Esophagus (tissue), 2 donors: Measurements from ENCODE around the gene AFTPH. TPM values are rescaled to one million over a fixed set of nuclear protein-coding genes. Genes with fewer than 3 reads are reported as not detected.

Experiments used
- H3K27ac ChIP-seq, 2 donors: one replicate each; pipeline ENCODE4 v1.5.1; 2013; ENCODE audit warnings: low read depth in 2 of 2, mild to moderate bottlenecking in 2 of 2, inconsistent platforms in 1 of 2, low read length in 1 of 2, moderate library complexity in 1 of 2
- H3K27me3 ChIP-seq, 2 donors: one replicate each; pipeline ENCODE4 v1.6.1; 2013; ENCODE audit warnings: low read length in 2 of 2, control low read depth in 1 of 2, mild to moderate bottlenecking in 1 of 2; ENCODE audit not compliant: insufficient read depth in 2 of 2, control insufficient read depth in 1 of 2
- H3K36me3 ChIP-seq, 2 donors: one replicate each; pipeline ENCODE4 v1.6.1; 2013; ENCODE audit warnings: low read length in 1 of 2; ENCODE audit not compliant: control insufficient read depth in 2 of 2, insufficient read depth in 2 of 2
- H3K4me1 ChIP-seq, 2 donors: one replicate each; pipeline ENCODE4 v1.6.1; 2013; ENCODE audit warnings: low read length in 1 of 2; ENCODE audit not compliant: control insufficient read depth in 2 of 2, insufficient read depth in 2 of 2
- H3K4me3 ChIP-seq, 2 donors: one replicate each; pipeline ENCODE4 v1.5.1; 2013; ENCODE audit warnings: low read length in 2 of 2, mild to moderate bottlenecking in 2 of 2, low read depth in 1 of 2, moderate library complexity in 1 of 2
- H3K9me3 ChIP-seq, 2 donors: one replicate each; pipeline ENCODE4 v1.6.1; 2013; ENCODE audit warnings: mild to moderate bottlenecking in 2 of 2, low read depth in 1 of 2, low read length in 1 of 2, moderate library complexity in 1 of 2; ENCODE audit not compliant: control insufficient read depth in 2 of 2, insufficient read depth in 1 of 2
- WGBS, 2 donors: extraction: QIAGEN DNeasy Blood & Tissue Kit; methylation state at CpG; one replicate each; pipeline ENCODE4 v1.1.7; 2013; 5-methylcytosine and 5-hydroxymethylcytosine counted together
- polyA plus RNA-seq, 2 donors: library from polyadenylated mRNA; stranded (reverse); fragments of 200-250 nt; gene quantifications; one replicate each; pipeline ENCODE4 v1.2.3, GENCODE V29; 2013
- donor health status: healthy with polysubstance abuse.
- donor health status: Bipolar disorder and iron deficiency.

AFTPH gene
- polyA plus RNA-seq, 2 donors = 23.1 to 29.2 TPM

DNA sequence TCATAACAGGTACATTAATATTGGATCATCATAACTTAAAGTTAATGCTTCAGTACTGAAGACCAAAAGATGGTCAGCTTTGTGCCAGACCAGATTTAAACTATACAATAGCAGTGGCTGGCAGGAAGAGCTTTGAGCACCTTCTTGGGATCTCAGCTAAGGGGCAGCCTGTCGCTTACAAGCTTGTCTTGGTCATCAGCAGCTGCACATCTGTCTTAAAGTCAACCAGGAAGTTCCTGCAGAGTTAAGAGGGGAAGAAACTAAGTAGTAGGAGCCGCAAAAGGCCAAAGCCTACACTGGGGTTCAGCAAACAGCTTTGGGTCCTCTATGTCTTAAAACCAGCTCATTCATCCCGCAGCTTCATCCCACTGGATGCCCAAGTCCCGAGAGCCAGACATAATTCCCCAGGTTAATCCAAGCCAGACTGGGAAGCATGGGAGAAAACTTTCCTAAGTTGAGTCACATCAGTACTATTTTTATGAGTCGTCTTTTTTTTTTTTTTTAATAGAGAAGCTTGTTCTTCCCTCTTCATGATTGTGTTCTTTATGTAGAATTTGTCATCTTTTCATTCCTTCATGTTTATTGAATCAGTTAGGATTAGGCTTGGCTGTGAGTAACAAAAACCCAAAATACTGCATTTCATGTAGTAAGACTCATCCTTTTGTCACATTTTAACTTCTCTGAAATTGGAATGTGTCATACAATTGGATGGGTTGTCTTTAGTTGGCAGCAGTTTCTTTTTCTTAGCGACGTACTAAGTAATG, 70.3 kb downstream of the AFTPH start:
- H3K27me3 ChIP-seq = no peaks in the 10 kb centered on the region
- no peaks in the 10 kb centered on the region for H3K9me3 ChIP-seq
- 66 to 72% methylated on average over 7 of the region's 7 CpGs for WGBS, 2 donors
- peak overlapping the region; percentile 17 to 51 for H3K27ac ChIP-seq
- no peak overlapping the region for H3K4me3 ChIP-seq
- peaks cover 0 to 2% of the 10 kb centered on the region in 2 donors for H3K36me3 ChIP-seq
- peaks cover 0 to 3% of the 10 kb centered on the region in 2 donors for H3K4me1 ChIP-seq

DNA sequence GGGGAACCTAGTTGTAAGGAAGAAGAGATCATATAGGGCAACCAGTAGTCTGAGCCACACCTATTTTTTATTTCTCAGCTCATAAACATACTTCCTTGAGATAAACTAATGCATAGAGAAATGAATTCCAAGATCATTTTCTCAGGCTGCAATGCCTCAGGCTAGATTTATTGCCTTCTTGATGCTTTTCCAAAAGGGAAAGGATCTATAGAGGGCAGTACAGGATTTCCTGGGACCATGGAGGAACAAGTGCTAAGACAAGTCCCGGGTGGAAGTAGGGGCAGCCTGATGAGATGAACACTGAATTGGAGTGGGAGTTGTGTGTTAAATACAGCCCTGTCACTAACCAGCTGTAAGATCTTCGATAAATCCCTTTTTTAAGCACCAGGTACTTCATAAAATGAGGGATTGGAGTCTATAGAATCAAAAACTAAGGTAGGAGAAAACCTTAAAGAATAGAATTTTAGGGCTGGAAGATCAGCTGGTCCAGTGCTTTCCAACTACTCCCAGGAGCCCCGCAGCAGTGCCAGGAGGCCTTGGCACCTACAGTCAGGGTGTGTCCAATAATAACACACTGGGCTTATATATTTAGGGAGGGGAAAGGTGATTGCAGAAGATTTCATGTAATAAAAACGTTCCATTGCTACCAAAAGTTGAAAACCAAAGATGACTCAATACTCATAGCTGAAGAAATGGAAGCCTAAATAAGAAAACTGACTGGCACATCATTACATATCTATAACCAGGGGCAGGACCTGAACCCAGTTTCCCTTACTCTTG, 71.5 kb downstream of the AFTPH start:
- Histone ChIP-seq H3K4me3 (no peak overlapping the region), H3K4me1 (peaks cover 0 to 3% of the 10 kb centered on the region in 2 donors), H3K27me3 (no peaks in the 10 kb centered on the region), H3K36me3 (peaks cover 0 to 2% of the 10 kb centered on the region in 2 donors), H3K27ac (peak overlapping the region in 1 of 2 donors; percentile 24), H3K9me3 (no peaks in the 10 kb centered on the region)
- 39 to 46% methylated on average over 4 of the region's 4 CpGs for WGBS, 2 donors

DNA sequence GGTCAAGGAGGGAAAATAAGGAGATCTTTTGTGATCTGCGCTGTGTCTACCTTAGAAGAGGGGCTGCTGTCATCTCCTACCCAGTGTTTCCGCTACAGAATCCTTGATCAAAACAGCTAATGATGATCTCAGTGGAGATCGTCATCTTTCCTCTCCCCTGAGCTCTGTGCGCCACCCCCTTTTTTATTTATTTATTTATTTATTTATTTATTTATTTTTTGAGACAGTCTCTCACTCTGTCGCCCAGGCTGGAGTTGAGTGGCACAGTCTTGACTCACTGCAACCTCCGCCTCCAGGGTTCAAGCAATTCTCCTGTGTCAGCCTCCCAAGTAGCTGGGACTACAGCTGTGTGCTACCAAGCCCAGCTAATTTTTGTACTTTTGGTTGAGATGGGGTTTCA, 74.1 kb downstream of the AFTPH start:
- Histone ChIP-seq H3K27ac (no peak overlapping the region), H3K4me3 (no peak overlapping the region), H3K27me3 (no peaks in the 10 kb centered on the region), H3K36me3 (no peaks in the 10 kb centered on the region), H3K9me3 (no peaks in the 10 kb centered on the region), H3K4me1 (peaks cover 0 to 3% of the 10 kb centered on the region in 2 donors)
- 97% methylated on average over 6 of the region's 6 CpGs for WGBS, 2 donors

DNA sequence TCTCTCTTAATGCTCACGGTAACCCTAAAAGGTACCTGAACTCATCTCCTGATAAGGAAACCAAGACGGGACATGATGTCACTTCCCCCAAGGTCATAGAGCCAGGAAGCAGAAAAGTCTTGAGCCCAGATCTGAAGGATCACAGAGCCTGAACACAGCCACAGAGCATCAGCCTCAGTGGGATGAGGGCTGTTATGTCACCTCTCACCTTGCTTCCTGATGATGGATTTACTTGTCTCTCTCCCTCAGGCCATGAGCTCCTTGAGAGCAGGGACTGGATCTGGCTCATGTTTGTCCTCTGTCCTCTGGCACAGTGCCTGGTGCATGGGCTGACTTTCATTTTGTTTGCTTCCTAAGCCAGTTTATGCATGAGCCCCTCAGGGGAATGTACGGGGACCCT, 75.3 kb downstream of the AFTPH start:
- no peaks in the 10 kb centered on the region for H3K27me3 ChIP-seq
- H3K27ac ChIP-seq = no peak overlapping the region
- H3K4me1 ChIP-seq = peaks cover 0 to 3% of the 10 kb centered on the region in 2 donors
- H3K36me3 ChIP-seq = no peaks in the 10 kb centered on the region
- 53 to 65% methylated on average over 3 of the region's 3 CpGs for WGBS, 2 donors
- H3K4me3 ChIP-seq = no peak overlapping the region
- no peaks in the 10 kb centered on the region for H3K9me3 ChIP-seq

DNA sequence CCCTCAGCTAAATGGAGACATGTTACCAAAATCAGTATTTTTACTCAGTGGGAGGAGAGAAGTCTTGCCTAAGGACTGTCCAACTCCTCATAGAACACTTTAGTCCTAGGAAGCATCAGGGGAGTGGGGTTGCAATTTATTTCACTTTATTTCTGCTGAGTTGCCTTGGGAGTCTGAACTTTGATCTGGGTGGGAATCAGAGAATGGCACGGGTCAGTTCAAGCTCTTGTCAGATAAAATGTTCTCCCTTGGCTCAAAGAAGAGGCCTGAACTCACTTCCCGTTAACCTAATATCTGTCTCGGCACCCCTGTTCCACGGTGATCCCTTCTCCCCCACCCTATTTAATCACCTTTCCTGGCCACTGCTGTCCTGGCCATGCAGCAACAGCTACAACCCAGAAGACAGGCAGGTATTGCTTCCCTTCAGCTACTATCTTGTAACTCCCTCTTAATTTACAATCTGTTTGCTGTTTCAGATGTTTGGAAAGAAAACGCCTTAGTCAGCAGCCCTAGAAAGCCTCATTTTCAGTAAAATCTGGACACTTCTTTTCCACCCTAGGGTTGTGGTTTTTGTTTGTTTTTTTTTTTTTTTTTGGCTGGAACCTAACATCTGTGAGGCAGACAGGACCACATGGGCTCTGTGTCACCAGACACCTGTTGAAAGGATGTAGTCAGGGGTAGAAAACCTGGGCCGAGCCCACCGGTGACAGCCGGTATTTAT, 77.1 kb downstream of the AFTPH start:
- H3K27me3 ChIP-seq = no peaks in the 10 kb centered on the region
- H3K4me3 ChIP-seq = no peak overlapping the region
- H3K4me1 ChIP-seq = peaks cover 1 to 2% of the 10 kb centered on the region in 2 donors
- H3K27ac ChIP-seq = no peak overlapping the region
- WGBS, 2 donors = 69 to 82% methylated on average over 8 of the region's 8 CpGs
- H3K9me3 ChIP-seq = no peaks in the 10 kb centered on the region
- H3K36me3 ChIP-seq = no peaks in the 10 kb centered on the region

DNA sequence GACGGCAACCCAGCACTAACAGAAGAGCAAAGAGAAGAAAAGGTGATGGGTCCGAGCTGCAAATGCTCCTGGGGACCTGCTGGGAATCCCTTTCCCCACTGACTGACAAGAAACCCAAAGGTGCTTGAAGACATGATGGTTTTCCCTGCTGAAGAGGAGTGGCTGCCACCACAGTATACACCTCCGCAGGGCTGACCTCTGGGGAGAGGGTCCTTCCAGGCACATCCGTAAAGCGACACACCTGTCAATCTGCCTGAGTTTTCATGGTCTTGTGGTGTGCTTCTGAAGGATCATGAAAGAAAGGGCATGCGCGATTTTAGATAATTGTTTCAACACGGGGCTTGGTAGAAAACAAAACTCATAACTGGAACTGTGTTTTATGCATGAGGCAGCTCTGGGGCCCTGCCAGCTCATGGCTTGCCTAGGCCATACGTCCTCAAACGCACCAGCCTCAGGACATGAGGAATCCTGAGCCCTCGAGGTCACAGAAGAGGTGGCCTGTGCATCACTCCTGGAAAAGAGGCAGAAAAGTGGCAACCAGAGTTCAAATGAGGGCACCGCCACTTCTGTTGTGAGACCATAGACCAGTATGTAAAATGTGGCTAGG, 77.8 kb downstream of the AFTPH start:
- 78% methylated on average over 12 of the region's 12 CpGs for WGBS, 2 donors
- no peaks in the 10 kb centered on the region for H3K27me3 ChIP-seq

DNA sequence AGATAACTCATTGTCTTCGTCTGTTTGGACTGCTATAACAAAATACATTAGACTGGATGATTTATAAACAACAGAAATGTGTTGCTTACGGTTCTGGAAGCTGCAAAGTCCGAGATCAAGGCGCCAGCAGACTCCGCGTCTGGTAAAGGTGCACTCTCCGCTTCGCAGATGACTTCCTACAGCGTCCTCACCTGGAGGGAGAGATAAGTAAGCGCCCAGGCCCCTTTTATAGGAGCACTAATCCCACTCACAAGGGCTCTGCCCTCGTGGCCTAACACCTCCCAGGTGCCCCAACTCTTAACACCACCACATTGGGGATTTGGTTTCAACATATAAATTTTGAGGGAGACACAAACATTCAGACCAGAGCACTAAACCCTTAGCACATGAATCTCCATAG, 78.3 kb downstream of the AFTPH start:
- Histone ChIP-seq H3K27me3 (no peaks in the 10 kb centered on the region), H3K27ac (no peak overlapping the region), H3K36me3 (no peaks in the 10 kb centered on the region), H3K4me3 (no peak overlapping the region), H3K4me1 (peaks cover 2 to 4% of the 10 kb centered on the region in 2 donors), H3K9me3 (no peaks in the 10 kb centered on the region)
- 93 to 95% methylated on average over 11 of the region's 11 CpGs for WGBS, 2 donors

More for the DNA sequence above, 77.8 kb downstream of the AFTPH start:
- H3K27ac ChIP-seq = no peak overlapping the region
- H3K36me3 ChIP-seq = no peaks in the 10 kb centered on the region
- peaks cover 2 to 3% of the 10 kb centered on the region in 2 donors for H3K4me1 ChIP-seq
- no peak overlapping the region for H3K4me3 ChIP-seq
- no peaks in the 10 kb centered on the region for H3K9me3 ChIP-seq

DNA sequence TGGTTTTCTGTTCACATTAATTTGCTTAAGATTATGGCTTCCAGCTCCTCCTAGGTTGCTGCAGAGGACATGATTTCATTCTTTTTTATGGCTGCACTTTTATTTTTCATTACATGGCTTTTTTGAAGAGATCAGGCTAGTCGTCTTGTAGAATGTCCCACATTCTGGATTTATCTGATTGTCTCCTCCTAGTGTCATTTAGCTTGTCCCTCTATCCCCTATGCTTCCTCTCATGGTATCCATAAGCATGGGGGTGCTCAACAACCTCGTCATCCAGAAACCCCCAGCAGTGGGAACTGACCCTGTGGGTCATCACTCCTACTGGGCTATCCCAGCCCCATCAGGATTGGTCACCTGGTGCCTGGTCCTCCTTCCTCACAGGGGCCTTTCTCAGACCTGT, 80.0 kb downstream of the AFTPH start:
- Histone ChIP-seq H3K27ac (no peak overlapping the region), H3K4me1 (peaks cover 2 to 12% of the 10 kb centered on the region in 2 donors), H3K36me3 (no peaks in the 10 kb centered on the region), H3K27me3 (no peaks in the 10 kb centered on the region), H3K4me3 (no peak overlapping the region), H3K9me3 (no peaks in the 10 kb centered on the region)
- 95 to 96% methylated on average over 2 of the region's 2 CpGs for WGBS, 2 donors

DNA sequence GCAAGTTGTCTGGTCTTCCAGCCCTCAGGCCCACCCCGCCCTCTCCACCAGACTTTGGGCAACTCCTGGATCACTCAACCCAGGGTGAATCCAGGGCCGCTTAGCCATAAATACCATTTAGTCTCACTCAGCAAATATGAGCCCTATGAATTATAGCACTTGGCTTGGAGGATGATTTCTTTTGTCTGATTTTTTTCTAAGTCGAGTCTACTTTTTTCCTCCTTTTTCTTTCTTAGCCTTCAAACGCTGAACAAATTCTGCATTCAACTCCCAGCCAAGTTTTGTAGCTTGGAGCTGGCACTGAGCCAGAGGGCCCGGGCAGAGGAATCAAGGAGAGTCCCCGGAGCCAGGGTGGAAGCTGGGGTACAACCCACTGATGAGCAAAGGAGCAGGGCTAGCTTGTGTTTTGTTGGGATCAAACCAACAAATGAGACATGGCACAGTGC, 80.9 kb downstream of the AFTPH start:
- Histone ChIP-seq H3K4me1 (peaks cover 2 to 12% of the 10 kb centered on the region in 2 donors), H3K36me3 (no peaks in the 10 kb centered on the region), H3K4me3 (no peak overlapping the region), H3K9me3 (no peaks in the 10 kb centered on the region), H3K27ac (peak overlapping the region; percentile 1 to 84), H3K27me3 (no peaks in the 10 kb centered on the region)
- 33 to 44% methylated on average over 6 of the region's 6 CpGs for WGBS, 2 donors
